ENCODE data around the gene CRYBG1.

Gene CRYBG1

DNA sequence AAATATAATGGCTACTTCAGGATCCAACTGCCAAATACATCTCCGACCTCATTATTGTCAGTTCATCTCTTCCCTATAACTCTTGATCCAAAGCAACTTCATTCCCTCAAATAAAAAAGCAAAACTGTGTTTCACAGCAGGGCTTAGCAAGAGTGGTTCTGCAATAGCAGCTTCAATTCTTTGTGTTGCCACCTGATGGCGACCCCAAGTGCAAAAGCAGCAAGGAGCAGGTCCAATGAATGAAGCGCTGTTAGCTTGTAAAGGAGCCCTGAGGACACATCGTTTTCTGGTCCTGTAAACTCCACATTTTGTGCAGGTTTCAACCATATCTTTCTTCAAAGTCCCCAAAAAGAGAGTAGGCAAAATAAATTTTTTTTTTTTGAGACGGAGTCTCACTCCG lies 249.2 kb downstream of the CRYBG1 start:
- DNase-seq, result no peak

DNA sequence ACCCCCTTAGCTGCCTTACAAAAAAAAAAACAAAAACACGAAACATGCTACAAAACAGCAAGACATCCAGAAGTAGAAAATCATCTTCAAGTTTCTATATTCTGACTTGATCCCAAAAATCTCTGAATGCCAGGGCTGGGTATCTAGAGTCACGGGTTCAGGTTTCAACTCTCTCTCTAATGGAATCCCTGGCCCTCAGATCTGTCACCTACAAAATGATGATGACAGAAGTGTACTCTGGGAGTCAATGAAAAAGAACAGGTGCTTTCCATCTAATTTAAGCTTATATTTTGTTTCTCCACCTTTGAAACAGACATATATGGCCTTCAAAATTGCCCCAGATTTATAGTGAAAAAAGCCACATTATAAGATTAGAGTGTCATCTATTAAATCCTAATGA lies 250.5 kb downstream of the CRYBG1 start:
- DNase-seq, result no peak

DNA sequence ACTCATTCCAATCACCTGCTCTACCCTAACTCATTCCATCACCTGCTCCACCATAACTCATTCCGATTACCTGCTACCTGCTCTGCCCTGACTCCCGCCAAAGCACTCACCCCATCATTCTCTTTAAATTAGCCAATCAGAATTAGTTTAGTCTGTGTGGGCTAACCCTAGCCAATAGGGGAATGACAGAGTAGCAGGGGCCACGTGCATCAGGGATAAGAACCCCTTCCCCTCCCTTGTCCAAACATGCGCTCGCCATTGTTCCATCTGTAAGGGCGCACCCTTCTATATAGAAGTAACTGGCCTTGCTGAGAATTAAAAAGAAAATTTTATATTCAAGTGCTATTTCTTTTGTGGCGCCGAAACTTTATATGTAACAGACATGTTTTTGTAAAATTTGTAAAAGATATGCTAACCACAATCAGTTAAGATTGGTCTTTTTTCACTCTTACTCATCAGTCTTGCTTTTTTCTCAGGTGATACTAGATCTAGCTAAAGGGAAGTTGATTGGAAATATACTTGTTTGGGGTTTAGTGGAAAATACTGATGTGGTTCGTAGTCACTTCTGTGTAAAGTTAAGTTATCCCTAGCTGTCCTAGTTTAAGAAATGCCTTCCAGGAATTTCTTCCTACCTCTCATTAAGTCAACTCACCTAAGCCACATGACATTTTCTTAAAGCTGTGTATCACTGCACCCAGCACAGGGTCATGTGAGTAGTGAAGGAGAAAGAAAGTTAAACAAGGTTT lies 252.3 kb downstream of the CRYBG1 start:
- no peak for DNase-seq

DNA sequence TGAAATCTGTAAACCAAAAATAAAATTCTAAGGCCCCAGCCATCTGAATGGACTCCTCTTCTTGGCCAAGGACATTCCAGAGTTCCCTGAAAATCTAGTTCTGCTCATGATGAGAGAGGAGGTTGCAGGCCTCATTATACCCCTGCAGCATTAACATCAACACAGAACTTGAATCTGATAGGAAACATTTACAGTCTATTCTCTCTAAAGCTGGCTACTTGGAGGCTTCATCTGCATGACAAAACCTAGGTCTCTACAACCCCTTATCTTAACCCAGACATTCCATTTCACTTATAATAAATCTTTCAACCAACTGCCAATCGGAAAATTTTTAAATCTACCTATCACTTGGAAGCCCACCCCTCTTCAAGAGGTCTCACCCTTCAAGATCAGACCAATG lies 253.1 kb downstream of the CRYBG1 start:
- no peak for DNase-seq

DNA sequence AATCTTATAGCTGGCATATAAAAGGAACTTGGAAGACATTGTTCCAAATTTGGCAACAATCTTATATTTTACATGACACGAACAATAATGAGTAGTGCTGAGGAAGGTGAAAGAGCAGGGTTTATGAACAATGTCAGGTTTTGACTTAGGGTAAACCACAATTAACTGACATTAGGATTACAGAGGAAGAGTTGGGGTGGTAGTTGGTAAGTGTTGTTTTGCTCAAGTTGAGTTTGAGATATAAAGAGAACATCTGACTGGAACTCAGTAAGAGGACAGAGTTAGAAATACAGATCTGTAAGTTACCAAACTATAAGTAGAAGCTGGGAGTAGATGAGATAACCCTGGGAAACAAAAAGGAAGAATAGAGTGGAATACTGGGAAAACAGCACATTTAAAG lies 253.6 kb downstream of the CRYBG1 start:
- no peak for DNase-seq

DNA sequence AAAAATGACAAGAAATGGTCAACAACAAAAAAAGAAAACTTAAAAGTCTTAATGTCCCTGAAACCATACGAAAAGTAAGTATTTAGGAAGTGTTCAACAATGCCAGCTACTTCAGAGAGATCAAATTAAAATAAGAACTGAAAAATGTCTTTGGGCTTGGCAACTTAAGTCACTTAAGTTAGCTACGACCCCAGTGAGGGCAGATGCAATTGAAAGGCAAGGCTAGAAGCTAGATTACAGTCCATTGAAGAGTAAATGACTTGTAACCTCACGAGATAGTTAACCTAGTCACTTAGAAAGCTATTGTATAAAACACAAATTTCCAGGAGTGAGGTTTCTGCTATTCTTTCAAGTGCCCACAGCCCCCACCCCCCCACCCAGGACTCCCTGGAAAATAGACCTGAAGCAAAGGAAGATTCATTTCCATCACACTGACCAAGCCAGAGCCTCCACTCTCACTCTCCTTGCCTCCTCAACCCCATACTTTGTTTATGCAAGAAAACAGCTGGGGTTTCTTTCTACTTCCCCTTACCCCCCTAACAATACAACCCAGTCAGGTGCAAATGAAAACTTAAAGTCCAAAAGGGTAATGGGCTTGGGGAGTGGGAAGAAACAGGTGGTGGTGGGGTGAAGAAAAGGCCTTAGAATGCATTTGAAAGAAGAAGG lies 254.2 kb downstream of the CRYBG1 start:
- DNase-seq, result no peak

DNA sequence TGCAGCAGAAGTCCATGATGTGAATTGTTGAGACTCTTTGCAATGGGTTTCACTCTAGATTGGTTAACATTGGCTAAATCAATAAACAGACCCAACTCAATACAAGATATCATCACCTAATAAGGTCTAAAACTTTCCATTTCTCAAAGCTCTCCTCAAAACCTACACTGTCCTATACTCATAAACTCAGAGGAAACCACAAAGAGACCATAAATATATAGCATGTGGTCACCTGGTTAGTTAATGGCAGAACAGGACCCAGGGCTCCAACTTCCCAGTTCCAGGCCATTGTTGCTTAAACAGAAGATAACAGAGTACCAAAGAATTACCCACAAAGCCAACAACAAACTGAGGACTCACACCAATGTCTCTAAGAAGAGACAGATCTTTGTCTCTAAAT lies 256.8 kb downstream of the CRYBG1 start:
- no peak for DNase-seq

DNA sequence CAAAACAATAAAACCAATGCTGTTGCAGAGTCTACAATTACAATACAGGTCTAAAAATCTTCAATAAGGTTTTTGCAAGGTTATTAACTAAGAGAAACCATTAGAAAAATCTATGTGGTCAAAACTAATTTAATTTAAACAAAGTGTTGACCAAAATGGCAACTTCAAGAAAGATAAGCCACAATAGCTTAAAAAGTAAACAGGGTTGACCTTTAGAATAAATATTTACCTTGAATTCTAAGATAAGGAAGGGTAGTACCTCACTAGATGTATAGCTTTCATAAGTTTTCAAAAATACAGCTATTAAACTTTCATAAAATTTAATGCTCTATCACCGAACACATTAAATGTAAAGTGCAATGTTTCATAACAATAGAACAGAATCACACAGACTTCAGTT lies 257.3 kb downstream of the CRYBG1 start:
- no peak for DNase-seq

DNA sequence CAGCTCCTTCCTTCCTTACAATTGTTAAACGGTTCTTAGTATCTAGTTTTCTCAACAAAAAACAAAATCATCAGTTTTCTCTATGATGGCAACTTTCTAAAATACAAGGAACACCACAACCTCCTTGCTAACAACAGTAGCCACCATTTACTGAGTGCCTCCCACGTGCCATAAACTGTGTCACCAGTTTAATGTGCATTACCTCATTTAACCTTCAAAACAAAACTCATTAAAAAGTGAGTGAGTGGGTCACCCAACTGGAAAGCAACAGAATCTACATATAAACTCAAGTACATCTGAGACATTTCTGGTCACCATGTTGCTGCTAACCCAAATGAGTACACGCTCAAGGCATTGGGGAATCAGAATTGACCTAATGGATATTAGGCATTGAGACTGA lies 257.8 kb downstream of the CRYBG1 start:
- DNase-seq, result no peak

DNA sequence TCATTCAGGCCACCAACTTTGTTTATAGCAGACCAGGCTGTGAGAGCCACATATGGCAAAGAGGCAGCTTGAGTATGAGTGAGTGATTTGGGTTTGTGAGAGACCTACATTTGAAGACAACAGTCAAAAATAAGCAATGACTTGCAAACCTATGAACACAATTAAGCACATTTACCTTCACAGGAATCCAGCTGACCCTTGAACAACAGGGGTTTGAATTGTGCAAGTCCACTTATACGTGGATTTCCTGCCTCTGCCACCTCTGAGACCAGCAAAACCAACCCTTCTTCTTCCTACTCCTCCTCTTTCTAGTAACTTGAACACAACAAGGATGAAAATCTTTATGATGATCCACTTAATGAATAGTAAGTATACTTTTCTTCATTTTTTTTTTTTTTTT lies 258.7 kb downstream of the CRYBG1 start:
- DNase-seq, result no peak

DNA sequence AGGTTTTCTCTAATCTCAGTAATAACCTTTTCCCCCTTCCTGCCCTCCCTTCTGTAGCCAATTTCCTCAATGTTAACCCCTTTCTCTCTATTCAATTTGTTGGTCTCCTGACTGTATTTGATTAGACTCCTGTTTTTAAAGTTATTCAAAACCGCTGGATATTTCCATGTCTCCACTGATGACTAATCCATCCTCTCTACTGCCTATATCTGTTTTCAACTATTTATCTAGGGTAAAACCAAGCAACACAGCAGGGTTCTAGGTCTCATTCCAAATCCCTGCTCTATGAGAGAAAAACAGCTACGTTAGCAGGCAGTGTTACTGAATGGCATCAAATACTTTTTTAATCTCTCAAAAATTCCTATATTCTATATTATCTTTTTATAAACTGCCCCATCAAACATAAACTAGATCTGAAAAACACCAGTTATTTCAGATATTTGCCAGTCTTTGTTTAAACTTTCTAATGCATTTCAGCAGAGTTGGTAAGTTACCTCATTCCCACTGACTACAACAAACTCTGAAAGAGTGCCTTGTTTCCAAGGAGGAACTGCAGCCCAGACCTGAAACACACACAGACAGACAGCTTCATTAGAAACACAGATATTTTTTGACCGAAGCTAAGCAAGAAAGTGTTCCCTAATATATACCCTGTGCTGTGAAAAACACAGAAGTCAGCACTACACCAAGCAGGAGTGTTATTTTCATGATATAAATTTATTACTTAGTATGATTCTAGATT lies 260.6 kb downstream of the CRYBG1 start:
- no peak for DNase-seq
